Stimulated activated CD8-positive, alpha-beta memory T cell treated with anti-CD3 and anti-CD28 coated beads, Interleukin-7, amount 100 ng/mL, for 1 hour (primary cell): Measurements from ENCODE around the gene DISC1.
"Not testable (repeated sequence)": the region's sequence is repeated elsewhere in the genome, so short reads cannot be mapped to it uniquely, and the experiment has no call there.

ENCODE experiments used
- DNase-seq, 2 donors: peaks; one replicate each; pipeline ENCODE4 v3.0.0-alpha.2; 2020; ENCODE audit warnings: low read depth in 2 of 2

The DISC1 gene

GRCh38 chr1:231957359-231957758 lies 330.8 kb downstream of the DISC1 start:
- no peak for DNase-seq

GRCh38 chr1:231958448-231958847 lies 331.9 kb downstream of the DISC1 start:
- no peak for DNase-seq

DNA sequence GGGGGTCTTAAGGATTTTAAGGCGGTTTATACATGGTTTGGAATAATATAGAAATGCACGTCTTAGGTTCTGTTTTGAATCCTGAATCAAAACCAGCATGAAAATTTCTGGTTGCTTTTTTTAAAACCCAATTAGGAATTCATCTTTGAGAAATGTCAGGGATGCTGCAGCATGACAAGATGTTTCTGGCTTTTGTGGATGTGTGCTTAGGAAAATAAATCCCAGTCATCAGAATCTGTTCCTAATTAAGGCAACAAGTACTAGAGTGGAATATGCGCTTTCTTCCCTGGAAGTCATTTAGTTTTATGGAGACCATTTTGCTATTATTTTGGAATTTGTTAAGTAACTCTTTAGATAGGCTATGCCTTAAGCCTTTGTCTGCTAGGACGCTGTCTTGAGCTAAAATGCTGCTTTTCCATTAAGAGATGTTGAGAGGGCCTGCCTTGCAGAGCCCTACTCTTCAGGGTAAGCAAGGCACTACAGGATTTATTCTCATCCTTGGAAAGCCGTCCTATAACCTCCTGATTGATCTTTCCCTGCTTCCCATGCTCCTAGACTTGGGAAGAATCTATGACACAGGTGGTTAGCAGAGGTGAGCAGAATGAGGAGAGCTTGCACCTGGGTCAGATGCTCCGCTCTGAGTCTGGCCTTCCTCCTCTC lies 332.8 kb downstream of the DISC1 start:
- DNase-seq: no peak

- not testable (repeated sequence) for DNase-seq
Measured at GRCh38 chr1:231961801-231962200, 335.2 kb downstream of the DISC1 start.

DNA sequence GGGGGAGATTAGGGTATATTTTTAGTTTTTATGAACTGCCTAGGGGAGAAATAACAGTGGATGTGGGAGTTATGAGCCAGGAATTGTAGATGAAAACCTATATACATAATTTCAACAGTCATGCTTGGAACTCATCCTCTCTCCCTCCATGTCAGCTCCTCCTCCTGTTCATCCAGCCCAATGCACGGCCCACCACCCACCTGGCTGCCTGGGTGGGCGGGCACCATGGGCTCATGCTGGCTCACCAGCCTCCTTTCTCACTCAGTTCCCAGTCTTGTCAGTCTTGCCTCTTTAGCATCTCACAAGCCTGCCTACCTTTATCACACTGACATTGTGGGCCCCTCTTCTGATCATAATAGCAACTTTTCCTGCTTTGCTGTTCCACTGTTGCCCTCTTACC lies 336.0 kb downstream of the DISC1 start:
- DNase-seq: no peak

- DNase-seq: no peak
Measured at GRCh38 chr1:231964241-231964640, 337.7 kb downstream of the DISC1 start.

- DNase-seq: no peak
Measured at GRCh38 chr1:231964961-231965360, 338.4 kb downstream of the DISC1 start.

DNA sequence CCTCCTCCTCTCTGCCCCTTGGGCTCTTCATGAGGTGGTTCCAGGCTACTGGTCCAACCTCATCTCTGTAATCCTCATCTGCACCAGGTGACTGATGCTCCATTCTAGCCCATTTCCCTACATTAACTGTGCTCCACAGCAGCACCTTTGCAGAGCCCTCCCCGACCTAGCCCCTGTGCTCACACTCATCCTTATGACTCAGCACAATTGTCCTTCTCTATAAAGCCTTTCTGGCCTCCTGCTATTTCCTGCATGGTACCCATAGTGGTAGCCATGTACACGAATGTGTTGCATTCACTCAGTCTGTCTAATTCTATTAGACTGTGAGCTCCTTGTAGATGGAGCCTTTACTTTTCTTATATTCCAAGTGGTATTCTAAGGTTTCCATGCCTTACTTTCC lies 339.0 kb downstream of the DISC1 start:
- DNase-seq: no peak

- DNase-seq: no peak
Measured at GRCh38 chr1:231966983-231967382, 340.4 kb downstream of the DISC1 start.

DNA sequence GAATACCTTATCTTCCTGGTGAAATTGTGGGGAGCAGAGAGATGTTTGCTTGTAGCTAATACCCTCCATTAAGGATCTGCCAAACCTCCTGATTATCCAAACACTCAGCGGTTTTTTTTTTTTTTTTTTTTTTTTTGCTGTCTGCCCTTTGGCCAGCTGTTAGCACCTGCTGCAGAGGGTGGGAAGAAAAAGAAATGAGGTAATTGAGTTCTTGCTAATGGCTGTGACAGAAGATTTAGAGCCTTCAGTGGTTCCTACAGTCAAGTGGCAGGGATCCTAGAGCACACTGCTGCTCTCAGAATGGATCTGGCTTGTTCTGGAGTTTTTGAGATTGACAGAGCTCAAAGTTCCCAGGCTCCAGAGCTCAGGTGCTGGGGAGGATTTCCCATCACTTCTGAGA lies 342.5 kb downstream of the DISC1 start:
- DNase-seq: no peak

DNA sequence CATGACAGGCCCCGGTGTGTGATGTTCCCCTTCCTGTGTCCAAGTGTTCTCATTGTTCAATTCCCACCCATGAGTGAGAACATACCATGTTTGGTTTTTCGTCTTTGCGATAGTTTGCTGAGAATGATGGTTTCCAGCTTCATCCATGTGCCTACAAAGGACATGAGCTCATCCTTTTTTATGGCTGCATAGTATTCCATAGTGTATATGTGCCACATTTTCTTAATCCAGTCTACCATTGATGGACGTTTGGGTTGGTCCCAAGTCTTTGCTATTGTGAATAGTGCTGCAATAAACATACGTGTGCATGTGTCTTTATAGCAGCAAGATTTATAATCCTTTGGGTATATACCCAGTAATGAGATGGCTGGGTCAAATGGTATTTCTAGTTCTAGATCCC lies 343.2 kb downstream of the DISC1 start:
- not testable (repeated sequence) for DNase-seq

- DNase-seq: no peak
Measured at GRCh38 chr1:231970684-231971083, 344.1 kb downstream of the DISC1 start.

GRCh38 chr1:231971397-231972110 lies 345.0 kb downstream of the DISC1 start:
- no peak for DNase-seq

DNA sequence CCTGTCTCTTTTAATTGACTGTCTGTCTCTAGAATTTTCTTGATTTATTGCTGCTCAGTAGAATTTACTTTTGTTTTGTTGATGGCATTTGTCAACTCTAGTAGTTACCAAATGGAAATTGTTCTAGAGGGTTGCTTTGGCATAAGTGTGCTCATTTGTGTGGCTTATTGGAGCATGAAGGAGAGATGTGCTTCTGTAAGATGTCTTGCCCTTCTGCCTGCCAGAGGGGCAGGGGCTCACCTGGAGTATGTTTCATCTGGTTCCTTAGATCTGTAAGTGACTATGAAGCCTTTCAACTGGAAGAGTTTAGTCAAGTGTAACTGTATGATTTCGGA lies 345.5 kb downstream of the DISC1 start:
- no peak for DNase-seq

DNA sequence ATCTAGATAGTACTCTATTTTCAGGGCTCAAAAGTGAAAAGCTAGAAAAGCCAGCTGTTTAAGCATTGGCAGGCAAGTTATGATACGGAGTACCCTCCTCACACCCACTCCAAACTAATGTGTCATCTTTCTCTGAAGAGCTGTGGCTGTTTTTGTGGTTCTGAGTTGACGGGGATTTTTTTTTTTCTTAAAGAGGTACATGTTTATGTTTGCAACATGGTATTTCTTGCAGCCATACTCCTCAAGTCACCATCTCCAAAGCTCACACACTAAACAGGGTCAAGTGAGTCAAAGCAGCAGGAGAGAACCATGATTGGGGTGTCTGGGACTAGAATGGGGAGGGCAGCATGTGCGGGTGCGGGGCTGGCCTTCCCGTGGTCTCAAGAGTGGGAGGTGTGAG lies 347.2 kb downstream of the DISC1 start:
- DNase-seq: no peak

- DNase-seq: no peak
Measured at GRCh38 chr1:231976231-231976630, 349.6 kb downstream of the DISC1 start.

DNA sequence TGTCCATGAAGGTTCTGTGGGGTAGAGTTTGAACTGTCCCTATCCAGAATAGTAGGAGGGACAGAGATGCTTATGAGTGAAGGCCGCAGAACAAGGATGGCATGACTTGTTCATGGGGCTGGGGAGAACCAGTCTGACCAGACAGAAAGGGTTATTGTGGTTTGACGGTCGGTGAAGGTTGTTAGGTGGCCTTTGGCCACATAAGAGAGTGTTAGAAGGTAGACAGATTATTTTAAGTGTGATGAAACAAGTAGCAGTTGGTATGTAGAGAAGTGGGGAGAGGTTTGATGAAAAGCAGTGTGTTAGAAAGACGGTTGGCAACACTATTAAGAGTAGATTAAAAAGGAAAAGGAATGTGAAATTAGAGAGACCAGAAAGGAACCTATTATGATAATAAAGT lies 355.1 kb downstream of the DISC1 start:
- DNase-seq: no peak

DNA sequence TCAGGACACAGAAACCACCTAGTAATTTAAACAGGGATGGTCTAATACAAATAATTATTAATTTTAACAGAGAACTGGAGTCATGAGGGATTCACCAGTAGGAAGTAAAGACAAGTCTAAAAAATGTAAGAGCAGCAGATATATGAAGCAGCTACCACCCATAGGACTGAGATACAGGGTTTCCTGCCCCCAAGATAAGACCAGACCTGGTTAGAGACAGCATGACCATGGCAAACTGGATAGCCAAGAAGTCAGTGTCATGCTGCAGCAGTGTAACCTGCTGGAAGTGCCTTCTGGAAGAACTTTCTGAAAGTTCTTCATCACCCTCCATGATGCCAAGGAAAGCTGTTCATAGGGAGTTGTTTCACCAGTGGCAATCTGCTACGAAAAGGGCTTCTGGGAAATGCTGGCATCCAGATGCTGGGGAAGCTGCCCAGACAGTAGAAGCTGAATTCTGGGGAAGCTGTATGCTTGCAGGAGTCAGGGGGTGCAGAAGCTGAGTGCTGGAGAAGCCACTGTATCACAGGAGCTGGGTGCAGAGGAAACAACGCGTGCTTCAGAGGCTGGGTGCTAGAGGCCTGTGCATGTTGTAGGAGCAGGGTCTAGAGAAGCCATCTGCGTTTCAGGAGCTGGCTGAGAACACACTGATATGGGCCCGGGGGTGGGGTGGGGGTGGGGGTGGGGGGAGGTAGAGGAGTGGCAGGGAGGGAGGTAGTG lies 356.4 kb downstream of the DISC1 start:
- no peak for DNase-seq

DNA sequence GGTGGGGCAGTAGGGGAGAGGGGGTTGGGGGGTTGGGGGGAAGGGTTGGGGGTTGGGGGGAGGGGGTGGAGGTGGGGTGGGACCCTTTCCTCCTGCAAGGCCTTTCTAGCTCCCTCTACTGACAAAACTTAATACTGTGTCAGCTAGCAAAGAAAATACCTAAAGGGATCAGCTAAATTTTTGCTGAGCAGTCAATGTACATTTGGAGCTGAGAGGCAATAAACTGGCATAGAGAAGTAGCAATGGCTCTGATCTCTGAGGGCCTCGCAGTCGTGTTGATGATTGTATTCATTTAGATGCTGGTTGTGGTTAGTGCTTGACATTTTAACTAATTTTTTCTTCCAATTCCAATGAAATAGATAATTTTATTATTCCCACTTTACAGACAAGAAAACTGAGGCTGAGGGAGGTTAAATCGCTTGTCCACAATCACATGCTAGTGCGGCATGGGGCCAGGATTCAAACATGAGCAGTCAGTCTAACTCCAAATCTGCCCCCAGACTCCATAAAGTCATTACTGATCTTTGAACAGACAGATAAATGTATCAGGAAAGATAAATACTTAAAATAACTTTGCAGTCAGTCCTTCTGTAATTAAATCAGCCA lies 357.1 kb downstream of the DISC1 start:
- DNase-seq: no peak

GRCh38 chr1:231985296-231986023 lies 358.9 kb downstream of the DISC1 start:
- DNase-seq: no peak

- DNase-seq: no peak
Measured at GRCh38 chr1:231986631-231987336, 360.2 kb downstream of the DISC1 start.
